HepG2 (cell line): ENCODE data around the gene XIAP. TPM values are rescaled to one million over a fixed set of nuclear protein-coding genes. Genes with fewer than 3 reads are reported as not detected.

Source experiments
- ADNP ChIP-seq: sonication (generic); formaldehyde crosslinking; IDR thresholded peaks from 2 replicates; pipeline ENCODE4 v1.4.0; 2020; ENCODE audit warnings: missing genetic modification reagents
- BCL3 ChIP-seq: sonication (generic); formaldehyde crosslinking; IDR thresholded peaks from 2 replicates; pipeline ENCODE4 v1.5.1; 2020; ENCODE audit warnings: mild to moderate bottlenecking, missing genetic modification reagents, moderate library complexity
- CREB1 ChIP-seq, 2 experiments: fragments of 450-650 bp in 1 of 2; IDR thresholded peaks; 2 replicates each; pipeline ENCODE4 v1.6.1; 2016 to 2017; ENCODE audit warnings: control low read depth in 1 of 2, mild to moderate bottlenecking in 1 of 2, missing compliant biosample characterization in 1 of 2, missing genetic modification characterization in 1 of 2
- GATA4 ChIP-seq: sonication (generic); IDR thresholded peaks from 2 replicates; pipeline ENCODE4 v1.6.1; 2016; ENCODE audit warnings: antibody characterized with exemption, low read depth, borderline replicate concordance
- HHEX ChIP-seq: IDR thresholded peaks from 2 replicates; pipeline ENCODE4 v1.6.1; 2016; ENCODE audit warnings: control low read depth
- HIVEP1 ChIP-seq: sonication (generic); formaldehyde crosslinking; IDR thresholded peaks from 2 replicates; pipeline ENCODE4 v1.4.0; 2020; ENCODE audit warnings: mild to moderate bottlenecking, missing genetic modification reagents
- KDM1A ChIP-seq: IDR thresholded peaks from 2 replicates; pipeline ENCODE4 v1.6.1; 2016; ENCODE audit warnings: missing compliant biosample characterization
- KLF6 ChIP-seq: IDR thresholded peaks from 2 replicates; pipeline ENCODE4 v1.8.0; 2016; ENCODE audit warnings: missing biosample characterization, missing genetic modification reagents
- NCOA2 ChIP-seq: sonication (generic); formaldehyde crosslinking; IDR thresholded peaks from 2 replicates; pipeline ENCODE4 v1.8.0; 2022; ENCODE audit warnings: inconsistent platforms
- NKX3-1 ChIP-seq: sonication (generic); formaldehyde crosslinking; IDR thresholded peaks from 2 replicates; pipeline ENCODE4 v1.5.0; 2020; ENCODE audit warnings: missing genetic modification reagents
- RAD51 ChIP-seq: fragments of 450-650 bp; IDR thresholded peaks from 2 replicates; pipeline ENCODE4 v1.6.1; 2016; ENCODE audit warnings: borderline replicate concordance
- RARG ChIP-seq: sonication (generic); formaldehyde crosslinking; IDR thresholded peaks from 2 replicates; pipeline ENCODE4 v1.4.0; 2020; ENCODE audit warnings: low read depth, mild to moderate bottlenecking, missing genetic modification reagents
- RBAK ChIP-seq: sonication (generic); formaldehyde crosslinking; IDR thresholded peaks from 2 replicates; pipeline ENCODE4 v1.5.1; 2020; ENCODE audit warnings: mild to moderate bottlenecking, missing genetic modification reagents
- SMYD3 ChIP-seq: sonication (generic); formaldehyde crosslinking; IDR thresholded peaks from 2 replicates; pipeline ENCODE4 v1.8.1; 2023; ENCODE audit warnings: mild to moderate bottlenecking, missing genetic modification reagents
- SP140L ChIP-seq: sonication (generic); formaldehyde crosslinking; IDR thresholded peaks from 2 replicates; pipeline ENCODE4 v1.4.0; 2020; ENCODE audit warnings: missing genetic modification reagents, borderline replicate concordance
- STAG1 ChIP-seq: sonication (generic); formaldehyde crosslinking; IDR thresholded peaks from 2 replicates; pipeline ENCODE4 v1.4.0; 2020; ENCODE audit warnings: missing genetic modification reagents
- TAF1 ChIP-seq: sonication (generic); formaldehyde crosslinking; IDR thresholded peaks from 2 replicates; pipeline ENCODE4 v1.4.0; 2020; ENCODE audit warnings: missing genetic modification reagents
- ZFP90 ChIP-seq: sonication (generic); formaldehyde crosslinking; IDR thresholded peaks from 2 replicates; pipeline ENCODE4 v1.8.0; 2022; ENCODE audit warnings: missing genetic modification reagents, mild to moderate bottlenecking, inconsistent platforms, borderline replicate concordance
- ZMYM3 ChIP-seq: sonication (generic); formaldehyde crosslinking; IDR thresholded peaks from 2 replicates; pipeline ENCODE4 v1.5.1; 2020; ENCODE audit warnings: mild to moderate bottlenecking, missing genetic modification reagents
- ZNF101 ChIP-seq: sonication (generic); formaldehyde crosslinking; IDR thresholded peaks from 2 replicates; pipeline ENCODE4 v1.4.0; 2020; ENCODE audit warnings: mild to moderate bottlenecking, low read depth, missing genetic modification reagents, borderline replicate concordance
- ZNF235 ChIP-seq: sonication (generic); formaldehyde crosslinking; IDR thresholded peaks from 2 replicates; pipeline ENCODE4 v1.8.1; 2023; ENCODE audit warnings: mild to moderate bottlenecking, missing genetic modification reagents, borderline replicate concordance
- ZNF558 ChIP-seq: sonication (generic); formaldehyde crosslinking; IDR thresholded peaks from 2 replicates; pipeline ENCODE4 v1.9.0; 2022; ENCODE audit warnings: mild to moderate bottlenecking, missing genetic modification reagents, borderline replicate concordance
- ZNF772 ChIP-seq: sonication (generic); formaldehyde crosslinking; IDR thresholded peaks from 2 replicates; pipeline ENCODE4 v1.5.0; 2020; ENCODE audit warnings: mild to moderate bottlenecking, missing genetic modification reagents
- ZNF780A ChIP-seq: sonication (generic); formaldehyde crosslinking; IDR thresholded peaks from 2 replicates; pipeline ENCODE4 v1.8.0; 2022; ENCODE audit warnings: mild to moderate bottlenecking, missing genetic modification reagents, moderate library complexity
- ZNF878 ChIP-seq: sonication (generic); formaldehyde crosslinking; IDR thresholded peaks from 2 replicates; pipeline ENCODE4 v1.8.1; 2023; ENCODE audit warnings: mild to moderate bottlenecking, missing genetic modification reagents, moderate library complexity
- ZNF883 ChIP-seq: sonication (generic); formaldehyde crosslinking; IDR thresholded peaks from 2 replicates; pipeline ENCODE4 v1.5.1; 2020; ENCODE audit warnings: mild to moderate bottlenecking, missing genetic modification reagents; ENCODE audit errors: not compliant biosample characterization
- polyA plus RNA-seq, 8 experiments: library from polyadenylated mRNA; depleted of rRNA in 3 of 8; stranded (reverse) in 7 of 8; unstranded in 1 of 8; fragments of >200 nt; fragmentation: Illumina TruSeq in 4 of 8; extraction: Trizol in 4 of 8; gene quantifications; 2 replicates each; pipeline versions ENCODE4 v1.2.1 to v1.2.3, GENCODE V29; 2011 to 2016; ENCODE audit warnings: low read depth in 4 of 8, missing spikeins in 1 of 8, mixed read lengths in 1 of 8; ENCODE audit not compliant: insufficient read depth in 1 of 8
- total RNA-seq, 5 experiments: library from RNA; depleted of rRNA; stranded (reverse); fragments of >200 nt; fragmentation: Illumina TruSeq; extraction: Trizol; gene quantifications; 2 replicates each; pipeline ENCODE4 v1.2.3, GENCODE V29; 2016; ENCODE audit warnings: low read depth in 1 of 5
- TF ChIP-seq, protein P1 (sequence below): sonication (generic); formaldehyde crosslinking; IDR thresholded peaks from 2 replicates; pipeline ENCODE4 v1.4.0; 2020; ENCODE audit warnings: missing genetic modification reagents, borderline replicate concordance
- TF ChIP-seq, protein P2 (sequence below): sonication (generic); formaldehyde crosslinking; conservative IDR thresholded peaks from 2 replicates; pipeline ENCODE4 v1.4.0; 2020; ENCODE audit warnings: missing genetic modification reagents
- TF ChIP-seq, protein P3 (sequence below): sonication (generic); formaldehyde crosslinking; IDR thresholded peaks from 2 replicates; pipeline ENCODE4 v1.4.0; 2020; ENCODE audit warnings: missing genetic modification reagents

Gene XIAP
- total and polyA plus RNA-seq, 2 of the 13 experiments (the other 11 are each of a cell fraction or from before 2014, with no cell fraction given) = 12.9 to 29.5 TPM

DNA sequence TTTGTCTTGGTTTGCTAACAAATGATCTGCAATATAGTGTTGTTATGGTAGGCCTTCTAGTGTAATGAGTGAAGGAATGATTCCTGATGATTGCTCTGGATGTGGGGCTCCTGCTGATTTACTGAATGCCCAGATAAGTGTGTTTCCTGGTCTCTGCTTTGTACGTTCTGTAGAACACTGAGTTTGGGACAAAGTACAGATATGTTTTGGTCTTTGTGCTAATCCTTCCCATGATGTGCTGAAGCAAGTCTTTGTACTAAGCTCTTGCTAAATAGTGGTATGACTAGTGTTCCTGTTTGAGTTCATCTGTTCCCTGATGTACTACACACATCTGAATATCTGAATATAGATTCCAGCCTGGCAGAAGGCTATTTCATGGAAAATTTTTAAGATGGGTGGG, 36.9 kb upstream of the XIAP start (continued):
- TF ChIP-seq NKX3-1 (CRISPR knock-in tag) (no peak), KDM1A (no peak), RARG (no peak), RAD51 (no peak), GATA4 (peak; percentile 43; the same call in 1 of the 2 replicates), RBAK (CRISPR knock-in tag) (no peak), SMYD3 (no peak), NCOA2 (peak; percentile 78), HIVEP1 (CRISPR knock-in tag) (no peak), ZNF772 (no peak), STAG1 (CRISPR knock-in tag) (no peak), ZFP90 (no peak), TAF1 (CRISPR knock-in tag) (no peak; the same call in 1 of the 2 replicates), HHEX (no peak), ZNF235 (CRISPR knock-in tag) (no peak), ZNF883 (CRISPR knock-in tag) (no peak), ZNF558 (CRISPR knock-in tag) (no peak), ZNF780A (no peak), CREB1 (IDR thresholded peaks at IDR 0.05) (no peak), CREB1 (CRISPR knock-in tag; IDR thresholded peaks at IDR 0.05) (peak; percentile 54), KLF6 (CRISPR knock-in tag) (no peak), ZMYM3 (no peak), ZNF878 (CRISPR knock-in tag) (no peak), ADNP (CRISPR knock-in tag) (no peak), ZNF101 (CRISPR knock-in tag) (no peak), SP140L (CRISPR knock-in tag) (no peak), BCL3 (CRISPR knock-in tag) (no peak)
- TF ChIP-seq, protein P1, sequence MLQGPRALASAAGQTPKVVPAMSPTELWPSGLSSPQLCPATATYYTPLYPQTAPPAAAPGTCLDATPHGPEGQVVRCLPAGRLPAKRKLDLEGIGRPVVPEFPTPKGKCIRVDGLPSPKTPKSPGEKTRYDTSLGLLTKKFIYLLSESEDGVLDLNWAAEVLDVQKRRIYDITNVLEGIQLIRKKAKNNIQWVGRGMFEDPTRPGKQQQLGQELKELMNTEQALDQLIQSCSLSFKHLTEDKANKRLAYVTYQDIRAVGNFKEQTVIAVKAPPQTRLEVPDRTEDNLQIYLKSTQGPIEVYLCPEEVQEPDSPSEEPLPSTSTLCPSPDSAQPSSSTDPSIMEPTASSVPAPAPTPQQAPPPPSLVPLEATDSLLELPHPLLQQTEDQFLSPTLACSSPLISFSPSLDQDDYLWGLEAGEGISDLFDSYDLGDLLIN (CRISPR knock-in tag) = no peak
- TF ChIP-seq, protein P2, sequence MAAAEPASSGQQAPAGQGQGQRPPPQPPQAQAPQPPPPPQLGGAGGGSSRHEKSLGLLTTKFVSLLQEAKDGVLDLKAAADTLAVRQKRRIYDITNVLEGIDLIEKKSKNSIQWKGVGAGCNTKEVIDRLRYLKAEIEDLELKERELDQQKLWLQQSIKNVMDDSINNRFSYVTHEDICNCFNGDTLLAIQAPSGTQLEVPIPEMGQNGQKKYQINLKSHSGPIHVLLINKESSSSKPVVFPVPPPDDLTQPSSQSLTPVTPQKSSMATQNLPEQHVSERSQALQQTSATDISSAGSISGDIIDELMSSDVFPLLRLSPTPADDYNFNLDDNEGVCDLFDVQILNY (CRISPR knock-in tag) = no peak
- TF ChIP-seq, protein P3, sequence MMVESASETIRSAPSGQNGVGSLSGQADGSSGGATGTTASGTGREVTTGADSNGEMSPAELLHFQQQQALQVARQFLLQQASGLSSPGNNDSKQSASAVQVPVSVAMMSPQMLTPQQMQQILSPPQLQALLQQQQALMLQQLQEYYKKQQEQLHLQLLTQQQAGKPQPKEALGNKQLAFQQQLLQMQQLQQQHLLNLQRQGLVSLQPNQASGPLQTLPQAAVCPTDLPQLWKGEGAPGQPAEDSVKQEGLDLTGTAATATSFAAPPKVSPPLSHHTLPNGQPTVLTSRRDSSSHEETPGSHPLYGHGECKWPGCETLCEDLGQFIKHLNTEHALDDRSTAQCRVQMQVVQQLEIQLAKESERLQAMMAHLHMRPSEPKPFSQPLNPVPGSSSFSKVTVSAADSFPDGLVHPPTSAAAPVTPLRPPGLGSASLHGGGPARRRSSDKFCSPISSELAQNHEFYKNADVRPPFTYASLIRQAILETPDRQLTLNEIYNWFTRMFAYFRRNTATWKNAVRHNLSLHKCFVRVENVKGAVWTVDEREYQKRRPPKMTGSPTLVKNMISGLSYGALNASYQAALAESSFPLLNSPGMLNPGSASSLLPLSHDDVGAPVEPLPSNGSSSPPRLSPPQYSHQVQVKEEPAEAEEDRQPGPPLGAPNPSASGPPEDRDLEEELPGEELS (CRISPR knock-in tag) = peak; percentile 65
